Left ventricle myocardium inferior (tissue), 1 donor: ENCODE results near the gene RER1. TPM values are rescaled to one million over a fixed set of nuclear protein-coding genes. Genes with fewer than 3 reads are reported as not detected.

Experiments used
- DNase-seq: peaks from one replicate; pipeline ENCODE4 v3.0.0-alpha.2; 2020
- H3K27ac ChIP-seq: fragments of 200-600 bp; replicated peaks from 2 replicates; pipeline ENCODE4 v1.8.0; 2021
- H3K27me3 ChIP-seq: fragments of 200-600 bp; 2 replicates; pipeline ENCODE4 v1.8.0; 2021; ENCODE audit warnings: low read depth
- H3K36me3 ChIP-seq: fragments of 200-600 bp; 2 replicates; pipeline ENCODE4 v1.8.0; 2021
- H3K4me1 ChIP-seq: fragments of 200-600 bp; 2 replicates; pipeline ENCODE4 v1.8.0; 2021
- H3K4me3 ChIP-seq: fragments of 200-600 bp; 2 replicates; pipeline ENCODE4 v1.8.0; 2021; ENCODE audit warnings: mild to moderate bottlenecking, moderate library complexity
- H3K9me3 ChIP-seq: fragments of 200-600 bp; replicated peaks from 2 replicates; pipeline ENCODE4 v1.8.0; 2021
- CTCF ChIP-seq: fragments of 200-600 bp; IDR thresholded peaks from 2 replicates; pipeline ENCODE4 v1.8.0; 2021; ENCODE audit warnings: antibody characterized with exemption, mild to moderate bottlenecking, borderline replicate concordance
- intact Hi-C: fragments of 100-400 bp; cut with micrococcal nuclease; formaldehyde crosslinking; loops from one replicate; pipeline ENCODE4 v1.11.0; 2022
- total RNA-seq: library from RNA; stranded (reverse); fragmentation: NEBNext Ultra II Directional; extraction: Animal tissue kit (Norgen Biotek cat#: 25700); gene quantifications from one replicate; pipeline ENCODE4 v1.2.1, GENCODE V29; 2021
- donor health status: DM: no; HTN: yes; CAD: no; lungs with severe emphysema.

Gene RER1
- total RNA-seq, 1 donor from 2014 or later: 80.5 TPM

- Histone ChIP-seq H3K9me3 (no peaks in the 10 kb centered on the region), H3K4me1 (no peaks in the 10 kb centered on the region), H3K4me3 (no peak overlapping the region), H3K27ac (no peak overlapping the region), H3K27me3 (peaks cover 96% of the 10 kb centered on the region), H3K36me3 (no peaks in the 10 kb centered on the region)
- no peak for TF ChIP-seq CTCF
- intact Hi-C loops: no loop called here
- no peak for DNase-seq
Observed at GRCh38 chr1:2446861-2447260, 55.2 kb downstream of the RER1 start.

- no peaks in the 10 kb centered on the region for H3K4me1 ChIP-seq
- H3K4me3 ChIP-seq: no peak overlapping the region
- no peak for DNase-seq
- peaks cover 96% of the 10 kb centered on the region for H3K27me3 ChIP-seq
- TF ChIP-seq CTCF: no peak
- no peaks in the 10 kb centered on the region for H3K36me3 ChIP-seq
- H3K9me3 ChIP-seq: no peaks in the 10 kb centered on the region
- no peak overlapping the region for H3K27ac ChIP-seq
- intact Hi-C loops: no loop called here
Observed at GRCh38 chr1:2447276-2448097, 55.8 kb downstream of the RER1 start.

- DNase-seq: no peak
- Histone ChIP-seq H3K36me3 (no peaks in the 10 kb centered on the region), H3K27me3 (peaks cover 96% of the 10 kb centered on the region), H3K27ac (no peak overlapping the region), H3K4me3 (no peak overlapping the region), H3K4me1 (no peaks in the 10 kb centered on the region), H3K9me3 (no peaks in the 10 kb centered on the region)
- intact Hi-C loops: no loop called here
- no peak for TF ChIP-seq CTCF
Observed at GRCh38 chr1:2448098-2448445, 56.4 kb downstream of the RER1 start.

GRCh38 chr1:2449636-2450454 is 58.2 kb downstream of the RER1 start:
- H3K9me3 ChIP-seq: no peaks in the 10 kb centered on the region
- intact Hi-C loops: no loop called here
- no peak for DNase-seq
- H3K4me1 ChIP-seq: no peaks in the 10 kb centered on the region
- no peaks in the 10 kb centered on the region for H3K36me3 ChIP-seq
- no peak for TF ChIP-seq CTCF
- H3K4me3 ChIP-seq: no peak overlapping the region
- H3K27ac ChIP-seq: no peak overlapping the region
- H3K27me3 ChIP-seq: peaks cover 96% of the 10 kb centered on the region

GRCh38 chr1:2451741-2452140 is 60.1 kb downstream of the RER1 start:
- intact Hi-C loops: no loop called here
- Histone ChIP-seq H3K9me3 (no peaks in the 10 kb centered on the region), H3K27me3 (peaks cover 96% of the 10 kb centered on the region), H3K27ac (no peak overlapping the region), H3K4me3 (no peak overlapping the region), H3K36me3 (no peaks in the 10 kb centered on the region), H3K4me1 (no peaks in the 10 kb centered on the region)
- DNase-seq: no peak
- TF ChIP-seq CTCF: no peak
